GM10266 (cell line): ENCODE results near the gene GIPC1.

Experiments
- DNase-seq: peaks from one replicate; pipeline ENCODE4 v3.0.0; 2012; ENCODE audit errors: extremely low spot score
- CTCF ChIP-seq: IDR thresholded peaks from 2 replicates; pipeline ENCODE4 v1.5.1; 2012; ENCODE audit warnings: mild to moderate bottlenecking, low read depth; ENCODE audit not compliant: control insufficient read depth, insufficient read depth; ENCODE audit errors: missing control alignments

Gene GIPC1

GRCh38 chr19:14497228-14497921, 1.4 kb upstream of the GIPC1 start:
- no peak for DNase-seq

DNA sequence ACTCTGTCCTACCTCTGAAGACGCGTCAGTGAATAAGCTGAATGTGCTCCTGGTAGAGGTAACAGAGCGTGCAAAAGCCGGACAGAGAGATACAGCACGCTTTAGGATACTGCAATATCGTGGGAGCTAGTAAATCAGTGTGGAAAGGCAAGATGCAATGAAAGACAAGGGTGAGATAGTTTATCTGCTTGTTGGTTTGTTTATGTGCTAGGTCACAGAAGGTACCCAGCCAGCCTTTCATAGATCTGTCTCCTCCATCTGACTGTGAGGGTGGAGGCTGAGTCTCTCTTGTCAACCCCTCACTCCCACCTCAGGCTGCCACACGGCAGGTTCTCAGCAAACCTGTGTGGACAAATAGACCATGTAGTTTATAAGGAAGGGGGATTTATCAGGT, 904 bp upstream of the GIPC1 start:
- DNase-seq: no peak
- TF ChIP-seq CTCF: no peak

More at GRCh38 chr19:14497228-14497921, 1.4 kb upstream of the GIPC1 start:
- TF ChIP-seq CTCF: no peak

GRCh38 chr19:14495672-14496028, 277 bp downstream of the GIPC1 start:
- no peak for TF ChIP-seq CTCF
- no peak for DNase-seq

- DNase-seq: no peak
- TF ChIP-seq CTCF: no peak
Observed at GRCh38 chr19:14494910-14495671, 836 bp downstream of the GIPC1 start.

DNA sequence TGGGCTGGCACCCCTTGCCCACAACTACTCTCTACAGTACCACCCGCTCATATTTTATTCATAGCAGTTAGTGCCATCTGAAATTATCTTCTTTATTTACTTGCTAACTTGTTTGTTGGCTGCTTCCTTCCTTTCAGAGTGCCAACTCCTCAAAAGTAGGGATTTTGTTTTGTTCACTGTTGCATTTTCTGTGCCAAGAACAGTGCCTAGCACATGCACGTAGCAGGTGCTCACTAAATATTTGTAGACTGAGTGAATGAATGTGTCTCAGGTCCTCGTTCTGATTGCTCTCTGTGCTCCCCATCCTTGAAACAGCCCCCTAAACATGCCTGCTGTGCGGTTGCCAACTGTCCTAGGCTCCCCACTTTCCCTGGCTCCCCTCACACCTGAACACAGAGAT, 1.5 kb downstream of the GIPC1 start:
- DNase-seq: no peak
- TF ChIP-seq CTCF: no peak

DNA sequence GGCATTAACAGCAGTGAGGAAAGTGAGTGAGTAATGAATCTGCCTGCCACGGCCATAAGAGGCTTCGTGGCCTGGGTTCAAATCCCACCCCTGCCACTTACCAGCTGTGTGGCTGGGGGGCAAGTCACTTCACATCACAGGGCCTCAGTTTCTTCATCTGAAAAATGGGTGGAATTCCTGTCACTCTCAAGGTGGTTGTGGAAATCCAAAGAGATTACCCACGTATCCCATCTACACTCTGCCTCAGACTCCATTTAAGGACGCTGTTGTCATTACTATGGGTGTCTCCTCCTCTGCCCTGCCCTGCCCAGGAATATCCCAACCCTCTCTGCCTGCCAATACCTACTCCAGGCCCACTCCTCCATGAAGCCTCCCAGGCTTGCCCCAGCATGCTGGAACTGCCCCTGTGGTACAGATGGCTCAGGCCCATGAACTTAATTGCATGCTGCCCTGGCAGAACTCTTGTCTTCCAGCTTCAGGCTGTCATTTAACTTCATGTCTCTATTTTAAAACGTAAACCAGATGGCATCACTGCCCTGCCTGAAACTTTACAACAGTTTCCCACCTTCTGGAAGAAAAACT, 3.1 kb downstream of the GIPC1 start:
- no peak for TF ChIP-seq CTCF
- DNase-seq: no peak
